Eye (tissue), 1 donor: ENCODE results near the gene CCL16.

Source experiments
- DNase-seq: peaks from one replicate; pipeline ENCODE4 v3.0.0-alpha.2; 2015

Gene CCL16

GRCh38 chr17:35934760-35935159, 46.5 kb downstream of the CCL16 start:
- DNase-seq: no peak

- peak; percentile 14 for DNase-seq
Measured at GRCh38 chr17:35932586-35932985, 48.7 kb downstream of the CCL16 start.

GRCh38 chr17:35931794-35932425, 49.4 kb downstream of the CCL16 start:
- DNase-seq: peak; percentile 53

- peak; percentile 88 for DNase-seq
Measured at GRCh38 chr17:35930211-35931065, 50.9 kb downstream of the CCL16 start, which contains the start of gene RDM1. RDM1 (minus strand) TSS chr17:35930773; CDS start chr17:35930727, 46 bp downstream.

GRCh38 chr17:35927714-35928113, 53.6 kb downstream of the CCL16 start:
- DNase-seq: no peak
